Measurements from ENCODE around the gene PSD2.

DNA sequence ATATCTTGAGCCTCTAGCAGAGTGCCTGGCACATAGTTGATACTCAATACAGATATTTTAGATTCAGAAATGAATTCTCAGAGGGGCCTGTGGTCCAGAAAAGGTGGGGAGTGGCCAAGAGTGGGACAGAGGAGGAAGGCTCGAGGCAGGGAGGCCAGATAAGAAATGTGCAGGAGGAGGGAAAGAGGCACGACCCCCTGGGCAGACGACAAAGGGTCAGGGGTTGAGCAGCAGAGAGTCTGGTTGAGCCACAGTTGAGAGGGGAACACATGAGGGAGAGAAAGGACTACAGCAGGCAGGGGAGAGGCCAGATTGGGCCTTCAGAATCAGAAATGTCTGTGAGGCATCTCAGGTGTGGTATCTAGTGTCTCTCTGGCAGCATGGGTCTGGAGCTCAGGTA is 89.1 kb downstream of the PSD2 start:
- TF ChIP-seq, protein P1, sequence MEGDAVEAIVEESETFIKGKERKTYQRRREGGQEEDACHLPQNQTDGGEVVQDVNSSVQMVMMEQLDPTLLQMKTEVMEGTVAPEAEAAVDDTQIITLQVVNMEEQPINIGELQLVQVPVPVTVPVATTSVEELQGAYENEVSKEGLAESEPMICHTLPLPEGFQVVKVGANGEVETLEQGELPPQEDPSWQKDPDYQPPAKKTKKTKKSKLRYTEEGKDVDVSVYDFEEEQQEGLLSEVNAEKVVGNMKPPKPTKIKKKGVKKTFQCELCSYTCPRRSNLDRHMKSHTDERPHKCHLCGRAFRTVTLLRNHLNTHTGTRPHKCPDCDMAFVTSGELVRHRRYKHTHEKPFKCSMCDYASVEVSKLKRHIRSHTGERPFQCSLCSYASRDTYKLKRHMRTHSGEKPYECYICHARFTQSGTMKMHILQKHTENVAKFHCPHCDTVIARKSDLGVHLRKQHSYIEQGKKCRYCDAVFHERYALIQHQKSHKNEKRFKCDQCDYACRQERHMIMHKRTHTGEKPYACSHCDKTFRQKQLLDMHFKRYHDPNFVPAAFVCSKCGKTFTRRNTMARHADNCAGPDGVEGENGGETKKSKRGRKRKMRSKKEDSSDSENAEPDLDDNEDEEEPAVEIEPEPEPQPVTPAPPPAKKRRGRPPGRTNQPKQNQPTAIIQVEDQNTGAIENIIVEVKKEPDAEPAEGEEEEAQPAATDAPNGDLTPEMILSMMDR (IDR thresholded peaks at IDR 0.05): no peak
- TF ChIP-seq POLR2A (IDR thresholded peaks at IDR 0.05): no peak
